HT-29 (cell line): ENCODE data around the gene LRRC8D. TPM values are rescaled to one million over a fixed set of nuclear protein-coding genes. Genes with fewer than 3 reads are reported as not detected.
A peak's percentile ranks its signal among the peaks of the same experiment; 100 is the strongest.

Experiments used
- DNase-seq: peaks from one replicate; pipeline ENCODE4 v3.0.0-alpha.2; 2015; ENCODE audit warnings: low spot score
- total RNA-seq: library from RNA; depleted of rRNA; stranded (reverse); fragments of >200 nt; shearing (Covaris generic); gene quantifications from 2 replicates; pipeline ENCODE4 v1.2.3, GENCODE V29; 2014

LRRC8D gene
- total RNA-seq, 1 experiment from 2014 or later, result 16.7 TPM

DNA sequence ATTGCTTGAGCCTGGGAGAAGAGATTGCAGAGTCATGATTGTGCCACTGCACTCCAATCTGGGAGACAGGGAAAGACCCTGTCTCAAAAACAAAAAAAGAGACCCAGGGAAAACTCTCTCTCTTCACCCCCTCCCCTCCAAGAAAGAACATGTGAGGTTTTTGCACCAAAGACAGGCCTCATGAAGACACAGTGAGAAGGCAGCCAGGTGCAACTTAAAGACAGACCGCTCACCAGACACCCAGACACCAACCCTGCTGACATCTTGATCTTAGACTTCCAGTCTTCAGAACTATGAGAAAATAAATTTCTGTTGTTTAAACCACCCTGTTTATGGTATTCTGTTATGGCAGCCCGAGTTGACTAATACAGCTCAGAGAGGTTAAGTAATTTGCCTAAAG is 13.3 kb upstream of the LRRC8D start:
- DNase-seq, result no peak

DNA sequence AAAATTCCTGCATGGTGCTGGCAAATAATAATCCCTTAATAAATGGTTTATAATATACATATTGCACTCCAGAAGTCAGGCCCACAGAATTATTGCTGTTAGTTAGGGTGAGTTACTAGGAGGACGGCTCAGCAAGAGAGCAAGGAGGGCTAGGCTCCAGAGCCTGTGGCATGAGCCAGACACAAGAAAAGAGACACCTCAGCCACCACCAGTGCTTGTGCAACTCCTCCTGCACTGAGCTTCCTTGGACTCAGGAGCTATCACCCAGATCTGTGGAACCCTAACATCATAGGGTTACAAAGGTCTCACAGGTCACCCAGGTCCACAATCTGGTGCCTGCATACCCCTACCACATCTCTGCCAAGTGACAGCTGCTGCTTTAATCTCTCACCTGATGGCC is 12.8 kb upstream of the LRRC8D start:
- DNase-seq, result no peak

DNA sequence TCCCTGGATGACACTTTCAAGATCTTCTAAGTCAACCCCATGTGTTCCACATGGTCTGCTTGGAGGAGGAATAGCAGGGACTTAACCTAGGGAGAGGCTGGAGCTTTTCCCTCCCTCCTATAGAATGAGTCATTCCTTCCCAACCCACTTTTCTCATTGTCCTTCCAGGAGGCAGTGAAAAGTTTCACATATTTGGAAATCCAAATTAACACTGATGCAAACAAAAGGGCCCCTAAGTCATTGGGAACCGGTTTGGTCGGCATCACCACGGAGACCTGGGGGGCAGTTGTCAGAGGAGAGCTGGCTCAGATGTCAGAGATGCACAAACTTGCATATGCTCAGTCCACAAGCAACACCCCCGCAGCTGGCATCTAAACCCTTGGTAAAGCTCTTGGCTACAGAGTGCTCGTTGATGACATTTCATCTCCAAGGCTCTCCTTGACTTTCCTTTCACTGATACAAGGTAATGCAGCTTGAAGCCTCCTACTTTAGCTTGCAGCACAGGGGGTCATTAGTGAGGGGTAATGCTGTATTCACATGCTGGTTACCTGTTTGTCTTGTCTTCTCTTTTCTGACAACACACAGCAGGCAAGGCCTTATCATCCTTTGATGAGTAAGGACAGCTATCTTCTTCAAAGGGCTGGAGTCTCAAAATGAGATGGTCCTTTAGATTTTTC is 12.3 kb upstream of the LRRC8D start:
- no peak for DNase-seq

DNA sequence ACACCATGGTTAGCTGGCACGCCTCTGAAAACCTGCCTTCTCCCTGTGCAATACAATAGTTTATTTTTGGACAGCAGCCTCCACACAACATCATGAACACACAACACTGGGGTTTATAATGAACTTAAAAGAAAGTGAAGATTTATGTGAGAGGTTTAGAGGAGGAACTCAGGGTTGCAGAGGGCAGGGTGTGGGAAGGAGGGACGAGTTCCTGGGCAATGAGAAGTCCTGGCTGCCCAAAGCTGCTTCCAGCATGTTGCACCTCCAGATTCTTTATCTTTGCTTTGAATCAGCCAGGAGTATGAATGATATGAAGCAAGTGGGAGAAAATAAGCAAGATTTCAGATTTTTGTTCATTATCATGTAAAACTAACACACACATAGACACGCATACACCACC is 11.3 kb upstream of the LRRC8D start:
- no peak for DNase-seq

- DNase-seq, result no peak
These were observed 10.5 kb upstream of the LRRC8D start for GRCh38 chr1:89810302-89810701.

GRCh38 chr1:89810880-89811279 is 10.0 kb upstream of the LRRC8D start:
- no peak for DNase-seq

GRCh38 chr1:89812992-89813391 is 7.8 kb upstream of the LRRC8D start:
- DNase-seq, result no peak

GRCh38 chr1:89815040-89815439 is 5.8 kb upstream of the LRRC8D start:
- no peak for DNase-seq

DNA sequence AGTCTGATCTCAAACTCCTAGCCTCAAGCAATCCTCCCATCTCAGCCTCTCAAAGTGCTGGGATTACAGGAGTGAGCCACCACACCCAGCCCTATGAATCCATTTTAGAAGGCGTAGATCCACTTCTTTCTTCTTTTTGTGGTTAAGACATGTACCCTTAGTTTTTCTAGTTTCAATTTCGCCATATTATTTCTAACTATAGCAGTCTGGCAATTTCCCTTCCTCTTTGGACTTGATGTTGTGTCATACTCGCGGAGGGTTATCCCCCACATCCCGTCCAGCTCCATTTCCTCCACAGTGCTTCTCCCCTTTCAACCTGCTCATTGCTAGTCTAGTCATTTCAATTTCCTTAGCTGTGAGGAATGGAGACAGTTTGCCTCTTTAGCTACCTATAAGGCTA is 5.2 kb upstream of the LRRC8D start:
- DNase-seq, result no peak

GRCh38 chr1:89816366-89816765 is 4.5 kb upstream of the LRRC8D start:
- DNase-seq, result no peak

- DNase-seq, result peak; percentile 71
These were observed 683 bp downstream of the LRRC8D start for GRCh38 chr1:89821322-89822108.

GRCh38 chr1:89822109-89822962 is 1.5 kb downstream of the LRRC8D start:
- DNase-seq, result peak; percentile 49

- DNase-seq, result no peak
These were observed 2.3 kb downstream of the LRRC8D start for GRCh38 chr1:89822999-89823628.

DNA sequence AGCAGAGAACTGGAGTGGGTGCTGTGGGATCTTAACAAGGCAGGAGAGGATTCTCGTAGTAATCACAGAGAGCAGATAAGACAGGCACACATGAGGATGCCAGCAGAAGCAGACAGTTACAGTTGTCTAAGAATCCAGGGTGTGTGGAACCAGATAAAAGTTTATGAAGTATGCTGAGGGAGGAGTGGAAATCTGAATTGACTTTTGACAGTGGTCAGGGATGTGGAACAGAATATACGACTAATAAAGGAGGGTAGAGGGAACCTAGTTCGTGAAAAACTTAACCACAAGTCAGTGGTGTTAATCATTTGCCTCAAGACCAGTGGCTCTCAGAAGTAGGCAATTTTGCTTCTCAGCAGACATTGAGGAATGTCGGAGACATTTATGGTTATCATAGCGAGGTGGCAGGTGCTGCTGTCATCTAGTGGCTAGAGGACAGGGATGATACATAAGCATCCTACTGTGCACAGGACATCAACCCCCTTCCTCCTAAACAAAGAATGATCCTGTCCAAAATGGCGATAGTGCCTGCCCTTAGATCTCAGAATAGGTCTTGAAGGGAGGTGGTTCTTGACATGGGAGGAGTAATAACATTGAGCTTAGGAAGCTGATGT is 3.0 kb downstream of the LRRC8D start:
- no peak for DNase-seq

GRCh38 chr1:89826594-89826993 is 5.8 kb downstream of the LRRC8D start:
- no peak for DNase-seq

GRCh38 chr1:89827330-89827729 is 6.5 kb downstream of the LRRC8D start:
- DNase-seq, result no peak

- no peak for DNase-seq
These were observed 7.1 kb downstream of the LRRC8D start for GRCh38 chr1:89827902-89828301.

- no peak for DNase-seq
These were observed 8.4 kb downstream of the LRRC8D start for GRCh38 chr1:89829186-89829585.

DNA sequence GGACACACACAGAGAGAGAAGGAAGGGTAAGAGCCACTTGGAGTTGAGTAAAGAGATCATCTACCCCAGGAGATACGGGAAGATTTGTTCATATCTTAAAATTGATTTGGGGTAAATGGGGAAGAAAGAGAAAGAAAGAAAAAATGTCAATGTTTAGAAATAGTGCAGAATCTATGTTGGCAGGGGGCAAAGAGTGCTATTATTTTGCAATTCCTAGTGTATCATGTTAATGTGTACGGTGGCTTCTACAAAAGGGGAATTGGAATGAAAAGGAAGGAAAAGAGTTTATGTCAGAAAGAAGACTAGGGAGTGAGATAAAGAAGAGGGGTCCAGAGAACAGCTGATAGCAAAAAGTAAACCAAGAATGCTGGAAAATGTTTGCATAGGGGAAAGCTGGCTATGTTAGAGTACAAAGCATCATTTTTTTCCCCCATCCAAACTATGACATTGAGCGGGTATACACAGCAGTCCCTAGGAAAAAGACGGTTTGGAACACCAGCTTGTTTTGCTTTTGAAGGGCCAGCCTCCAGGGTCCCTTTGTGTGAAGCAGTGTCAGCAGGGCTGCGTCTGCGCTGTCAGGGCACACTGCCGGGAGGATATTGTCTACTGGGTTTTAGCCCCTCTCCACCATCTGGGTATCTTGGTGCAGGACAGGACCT is 10.8 kb downstream of the LRRC8D start:
- no peak for DNase-seq

DNA sequence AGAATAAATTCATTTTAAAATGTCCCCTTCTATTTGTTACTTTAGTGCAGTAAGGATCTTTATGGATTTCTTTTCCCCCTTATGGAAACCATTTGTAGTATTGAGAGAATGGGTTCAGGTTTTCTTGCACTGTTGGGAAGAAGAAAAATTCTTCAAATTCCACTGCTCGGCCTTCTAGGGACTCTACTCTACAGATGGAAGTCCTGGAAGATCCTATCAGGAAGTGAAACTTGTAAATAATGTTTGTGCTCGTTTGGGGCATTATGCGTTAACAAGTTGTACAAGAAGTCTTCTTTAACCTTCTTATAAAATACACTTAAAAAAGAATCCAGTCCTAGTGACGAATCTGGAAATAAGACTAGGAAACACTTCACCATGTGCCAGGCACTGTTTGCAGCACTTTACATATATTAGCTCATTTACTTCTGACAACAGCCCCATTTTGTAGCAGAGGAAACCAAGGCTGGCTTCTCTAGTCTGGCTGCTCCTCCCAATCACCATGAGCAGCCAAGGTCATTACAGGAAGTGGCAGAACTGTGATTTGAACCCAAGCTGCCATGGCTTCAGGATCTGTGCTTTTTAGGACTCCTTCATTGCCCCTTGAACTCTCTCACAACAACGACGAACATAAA is 11.8 kb downstream of the LRRC8D start:
- DNase-seq, result no peak
